Spinal cord (tissue), 10 donors: ENCODE data around the gene ADCYAP1R1. TPM values are rescaled to one million over a fixed set of nuclear protein-coding genes. Genes with fewer than 3 reads are reported as not detected.

Source experiments
- DNase-seq, 6 donors: peaks; one replicate each; pipeline versions ENCODE4 v3.0.0 to v3.0.0-alpha.2; 2013 to 2015; ENCODE audit warnings: low spot score in 6 of 6, low read depth in 4 of 6
- H3K27ac ChIP-seq: one replicate; pipeline ENCODE4 v1.5.1; 2013; ENCODE audit warnings: low read depth, low read length, control low read depth
- H3K27me3 ChIP-seq: one replicate; pipeline ENCODE4 v1.6.1; 2013; ENCODE audit warnings: low read length; ENCODE audit not compliant: control insufficient read depth, insufficient read depth
- H3K36me3 ChIP-seq: one replicate; pipeline ENCODE4 v1.6.1; 2013; ENCODE audit warnings: low read length; ENCODE audit not compliant: control insufficient read depth, insufficient read depth
- H3K4me1 ChIP-seq: one replicate; pipeline ENCODE4 v1.6.1; 2013; ENCODE audit warnings: low read length; ENCODE audit not compliant: control insufficient read depth, insufficient read depth
- H3K4me3 ChIP-seq: one replicate; pipeline ENCODE4 v1.5.1; 2013; ENCODE audit warnings: low read depth, low read length, control low read depth
- H3K9me3 ChIP-seq: one replicate; pipeline ENCODE4 v1.6.1; 2013; ENCODE audit warnings: low read length; ENCODE audit not compliant: control insufficient read depth, insufficient read depth
- whole genome bisulfite sequencing: methylation state at CpG from one replicate; pipeline ENCODE4 v1.1.5; 2013; ENCODE audit warnings: missing lambda C conversion rate; ENCODE audit not compliant: insufficient coverage; 5-methylcytosine and 5-hydroxymethylcytosine counted together
- polyA plus RNA-seq, 2 donors: library from polyadenylated mRNA; unstranded; fragments of 120-200 nt; gene quantifications; one replicate each; pipeline ENCODE4 v1.2.1, GENCODE V29; 2013; ENCODE audit not compliant: insufficient read length in 2 of 2
- total RNA-seq, 2 donors: library from RNA; depleted of rRNA in 1 of 2; stranded (reverse); fragments of 120-200 nt in 1 of 2; fragments of >200 nt in 1 of 2; gene quantifications; one replicate each; pipeline versions ENCODE4 v1.2.3 to v1.2.4, GENCODE V29; 2013 to 2014
- donor health status: healthy.

ADCYAP1R1 gene
- total and polyA plus RNA-seq, 4 donors: 68.2 to 253 (median 138) TPM

- Histone ChIP-seq H3K4me1 (peaks cover 57% of the 10 kb centered on the region), H3K9me3 (no peaks in the 10 kb centered on the region), H3K4me3 (no peak overlapping the region), H3K27ac (no peak overlapping the region), H3K27me3 (no peaks in the 10 kb centered on the region), H3K36me3 (peaks cover 79% of the 10 kb centered on the region)
- 80% methylated on average over 1 of the region's 6 CpGs for WGBS
- DNase-seq: no peak
These were observed 27.9 kb downstream of the ADCYAP1R1 start for GRCh38 chr7:31079824-31080511.

- peaks cover 52% of the 10 kb centered on the region for H3K4me1 ChIP-seq
- DNase-seq: no peak
- H3K36me3 ChIP-seq: peaks cover 79% of the 10 kb centered on the region
These were observed 28.7 kb downstream of the ADCYAP1R1 start for GRCh38 chr7:31080763-31081162.

GRCh38 chr7:31082017-31082416, 29.9 kb downstream of the ADCYAP1R1 start:
- Histone ChIP-seq H3K27ac (peak overlapping the region; percentile 34), H3K9me3 (no peaks in the 10 kb centered on the region), H3K27me3 (no peaks in the 10 kb centered on the region), H3K36me3 (peaks cover 79% of the 10 kb centered on the region), H3K4me1 (peaks cover 40% of the 10 kb centered on the region), H3K4me3 (no peak overlapping the region)
- WGBS: 44% methylated on average over 9 of the region's 12 CpGs
- no peak for DNase-seq

More at GRCh38 chr7:31080763-31081162, 28.7 kb downstream of the ADCYAP1R1 start:
- Histone ChIP-seq H3K27ac (no peak overlapping the region), H3K9me3 (no peaks in the 10 kb centered on the region), H3K27me3 (no peaks in the 10 kb centered on the region), H3K4me3 (no peak overlapping the region)
- 82% methylated on average over 5 of the region's 6 CpGs for WGBS

- Histone ChIP-seq H3K4me1 (peaks cover 40% of the 10 kb centered on the region), H3K36me3 (peaks cover 79% of the 10 kb centered on the region), H3K27ac (peak overlapping the region; percentile 74), H3K4me3 (no peak overlapping the region), H3K9me3 (no peaks in the 10 kb centered on the region), H3K27me3 (no peaks in the 10 kb centered on the region)
- peak in 5 of 6 donors; percentile 33 to 77 (median 46) for DNase-seq
- WGBS: 31% methylated on average over 2 of the region's 4 CpGs
These were observed 30.3 kb downstream of the ADCYAP1R1 start for GRCh38 chr7:31082447-31082846.

- WGBS: 24% methylated on average over 2 of the region's 5 CpGs
- H3K27ac ChIP-seq: peak overlapping the region; percentile 74
- H3K36me3 ChIP-seq: peaks cover 72% of the 10 kb centered on the region
- no peak overlapping the region for H3K4me3 ChIP-seq
- peaks cover 40% of the 10 kb centered on the region for H3K4me1 ChIP-seq
- DNase-seq: no peak
- no peaks in the 10 kb centered on the region for H3K9me3 ChIP-seq
- H3K27me3 ChIP-seq: no peaks in the 10 kb centered on the region
These were observed 31.2 kb downstream of the ADCYAP1R1 start for GRCh38 chr7:31083210-31083786.

GRCh38 chr7:31084226-31084625, 32.1 kb downstream of the ADCYAP1R1 start:
- Histone ChIP-seq H3K4me1 (peaks cover 33% of the 10 kb centered on the region), H3K9me3 (no peaks in the 10 kb centered on the region), H3K27ac (no peak overlapping the region), H3K27me3 (no peaks in the 10 kb centered on the region), H3K36me3 (peaks cover 62% of the 10 kb centered on the region), H3K4me3 (no peak overlapping the region)
- 100% methylated on average over 1 of the region's 1 CpG for WGBS
- DNase-seq: no peak

GRCh38 chr7:31087351-31087750, 35.2 kb downstream of the ADCYAP1R1 start:
- 74% methylated on average over 6 of the region's 6 CpGs for WGBS
- no peak for DNase-seq

GRCh38 chr7:31091924-31092434, 39.9 kb downstream of the ADCYAP1R1 start:
- H3K9me3 ChIP-seq: no peaks in the 10 kb centered on the region
- H3K27ac ChIP-seq: no peak overlapping the region
- 0% methylated on average over 1 of the region's 2 CpGs for WGBS
- DNase-seq: peak in 1 of 6 donors; percentile 28
- no peaks in the 10 kb centered on the region for H3K27me3 ChIP-seq
- peaks cover 7% of the 10 kb centered on the region for H3K4me1 ChIP-seq
- H3K36me3 ChIP-seq: peaks cover 49% of the 10 kb centered on the region
- H3K4me3 ChIP-seq: no peak overlapping the region

More at GRCh38 chr7:31087351-31087750, 35.2 kb downstream of the ADCYAP1R1 start:
- Histone ChIP-seq H3K27ac (no peak overlapping the region), H3K4me3 (no peak overlapping the region), H3K4me1 (peaks cover 19% of the 10 kb centered on the region), H3K36me3 (peaks cover 42% of the 10 kb centered on the region), H3K27me3 (no peaks in the 10 kb centered on the region), H3K9me3 (no peaks in the 10 kb centered on the region)

- H3K36me3 ChIP-seq: peaks cover 49% of the 10 kb centered on the region
- WGBS: 100% methylated on average over 3 of the region's 4 CpGs
- no peak overlapping the region for H3K27ac ChIP-seq
- H3K4me3 ChIP-seq: no peak overlapping the region
- H3K9me3 ChIP-seq: no peaks in the 10 kb centered on the region
- DNase-seq: no peak
- H3K27me3 ChIP-seq: no peaks in the 10 kb centered on the region
- peaks cover 8% of the 10 kb centered on the region for H3K4me1 ChIP-seq
These were observed 40.5 kb downstream of the ADCYAP1R1 start for GRCh38 chr7:31092606-31093005.

- Histone ChIP-seq H3K9me3 (no peaks in the 10 kb centered on the region), H3K4me1 (peaks cover 8% of the 10 kb centered on the region), H3K27ac (no peak overlapping the region), H3K27me3 (no peaks in the 10 kb centered on the region), H3K36me3 (peaks cover 54% of the 10 kb centered on the region), H3K4me3 (no peak overlapping the region)
- WGBS: 91% methylated on average over 2 of the region's 3 CpGs
- DNase-seq: no peak
These were observed 41.2 kb downstream of the ADCYAP1R1 start for GRCh38 chr7:31093282-31093681.
